ENCODE results near the gene DNAJC18.
"Not testable (repeated sequence)": the region's sequence is repeated elsewhere in the genome, so short reads cannot be mapped to it uniquely, and the experiment has no call there.

DNAJC18 gene

GRCh38 chr5:139439013-139439903 is at the start of gene DNAJC18:
Gene DNAJC18, minus strand, starts transcription at chr5:139439525. Its CDS starts 80 bp downstream, at chr5:139439445.
- Histone ChIP-seq H3K4me3 (ENCODE audit: low read depth, low read length) (peak within 1 kb of the TSS; percentile 96), H3K36me3 (replicated peaks) (no peaks in the 10 kb centered on the region), H3K27ac (peak within 1 kb of the TSS; percentile 90), H3K27me3 (replicated peaks) (no peaks in the 10 kb centered on the region)
- DNase-seq, result peak; percentile 89
- in situ Hi-C loops (cut with HindIII; ENCODE audit: low pct_ligation_motif_present, low sequenced_read_pairs), result no loop called here
- no peak for TF ChIP-seq CTCF (IDR thresholded peaks at IDR 0.05; ENCODE audit: low read depth, low read length, missing control alignments)

- in situ Hi-C loops (cut with HindIII; ENCODE audit: low pct_ligation_motif_present, low sequenced_read_pairs), result no loop called here
- TF ChIP-seq CTCF (IDR thresholded peaks at IDR 0.05; ENCODE audit: low read depth, low read length, missing control alignments), result no peak
- Histone ChIP-seq H3K4me3 (ENCODE audit: low read depth, low read length) (no peak overlapping the region), H3K27me3 (replicated peaks) (no peaks in the 10 kb centered on the region), H3K36me3 (replicated peaks) (no peaks in the 10 kb centered on the region), H3K27ac (no peak overlapping the region)
- DNase-seq, result no peak
Observed at GRCh38 chr5:139488260-139488659, 48.9 kb upstream of the DNAJC18 start.

GRCh38 chr5:139486201-139486600 is 46.9 kb upstream of the DNAJC18 start:
- Histone ChIP-seq H3K4me3 (ENCODE audit: low read depth, low read length) (no peak overlapping the region), H3K36me3 (replicated peaks) (no peaks in the 10 kb centered on the region), H3K27me3 (replicated peaks) (no peaks in the 10 kb centered on the region), H3K27ac (no peak overlapping the region)
- no peak for DNase-seq
- TF ChIP-seq CTCF (IDR thresholded peaks at IDR 0.05; ENCODE audit: low read depth, low read length, missing control alignments), result no peak
- in situ Hi-C loops (cut with HindIII; ENCODE audit: low pct_ligation_motif_present, low sequenced_read_pairs), result no loop called here

DNA sequence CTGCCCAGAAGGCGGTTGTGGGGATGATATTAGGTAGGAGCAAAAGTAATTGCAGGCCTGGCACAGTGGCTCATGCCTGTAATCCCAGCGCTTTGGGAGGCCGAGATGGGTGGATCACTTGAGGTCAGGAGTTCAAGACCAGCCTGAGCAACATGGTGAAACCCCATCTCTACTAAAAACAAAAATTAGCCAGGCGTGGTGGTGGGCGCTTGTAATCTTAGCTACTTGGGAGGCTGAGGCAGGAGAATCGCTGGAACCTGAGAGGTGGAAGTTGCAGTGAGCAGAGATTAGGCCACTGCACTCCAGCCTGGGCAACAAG is 43.5 kb upstream of the DNAJC18 start:
- peak overlapping the region; percentile 93 for H3K27ac ChIP-seq
- H3K4me3 ChIP-seq (ENCODE audit: low read depth, low read length); DNase-seq; H3K36me3 ChIP-seq (replicated peaks); in situ Hi-C loops (cut with HindIII; ENCODE audit: low pct_ligation_motif_present, low sequenced_read_pairs); H3K27me3 ChIP-seq (replicated peaks): not testable (repeated sequence)

- peak within 1 kb of the TSS; percentile 56 for H3K4me3 ChIP-seq (ENCODE audit: low read depth, low read length)
- H3K27ac ChIP-seq, result peak within 1 kb of the TSS; percentile 93
- H3K36me3 ChIP-seq (replicated peaks), result peaks cover 10% of the 10 kb centered on the region
- TF ChIP-seq CTCF (IDR thresholded peaks at IDR 0.05; ENCODE audit: low read depth, low read length, missing control alignments), result no peak
- in situ Hi-C loops (cut with HindIII; ENCODE audit: low pct_ligation_motif_present, low sequenced_read_pairs), result no loop called here
- no peaks in the 10 kb centered on the region for H3K27me3 ChIP-seq (replicated peaks)
- DNase-seq, result peak; percentile 94
Observed at GRCh38 chr5:139482050-139482889, 42.9 kb upstream of the DNAJC18 start, which contains the start of gene STING1. Gene STING1, minus strand, starts transcription at chr5:139482758. Its CDS starts 1,054 bp downstream, at chr5:139481704.

GRCh38 chr5:139481580-139482049 is 42.3 kb upstream of the DNAJC18 start:
- TF ChIP-seq CTCF (IDR thresholded peaks at IDR 0.05; ENCODE audit: low read depth, low read length, missing control alignments), result peak; percentile 46
- peak overlapping the region; percentile 93 for H3K27ac ChIP-seq
- in situ Hi-C loops (cut with HindIII; ENCODE audit: low pct_ligation_motif_present, low sequenced_read_pairs), result no loop called here
- H3K27me3 ChIP-seq (replicated peaks), result no peaks in the 10 kb centered on the region
- no peak for DNase-seq
- H3K4me3 ChIP-seq (ENCODE audit: low read depth, low read length), result peak overlapping the region; percentile 56
- H3K36me3 ChIP-seq (replicated peaks), result peaks cover 12% of the 10 kb centered on the region
